Prostate gland (tissue), 2 donors: ENCODE measurements around the gene ZSWIM8. TPM values are rescaled to one million over a fixed set of nuclear protein-coding genes. Genes with fewer than 3 reads are reported as not detected.

Source experiments
- DNase-seq: peaks from one replicate; pipeline ENCODE4 v3.0.0-alpha.2; 2019; ENCODE audit warnings: low spot score
- H3K27ac ChIP-seq, 2 donors: fragments of 200-600 bp; sonication (generic); 2 replicates each; pipeline ENCODE4 v1.5.1; 2017 to 2019
- H3K27me3 ChIP-seq: fragments of 200-600 bp; sonication (generic); replicated peaks from 2 replicates; pipeline ENCODE4 v1.5.1; 2019; ENCODE audit not compliant: insufficient read depth
- H3K36me3 ChIP-seq, 2 donors: fragments of 200-600 bp; sonication (generic); 1 replicate in 1 of 2; 2 replicates in 1 of 2; pipeline versions ENCODE4 v1.5.1 to v1.8.1; 2017 to 2019
- H3K4me1 ChIP-seq: fragments of 200-600 bp; sonication (generic); replicated peaks from 2 replicates; pipeline ENCODE4 v1.5.1; 2019
- H3K4me3 ChIP-seq, 2 donors: fragments of 200-600 bp; sonication (generic); 2 replicates each; pipeline ENCODE4 v1.5.1; 2017 to 2019
- H3K9me3 ChIP-seq: fragments of 200-600 bp; sonication (generic); 2 replicates; pipeline ENCODE4 v1.5.1; 2017
- CTCF ChIP-seq, 4 experiments: fragments of 200-600 bp in 2 of 4; fragments of 450-650 bp in 2 of 4; sonication (generic) in 2 of 4; IDR thresholded peaks; 1 replicate in 3 of 4; 2 replicates in 1 of 4; pipeline ENCODE4 v1.5.1; 2016 to 2019; ENCODE audit warnings: antibody characterized with exemption in 4 of 4, mild to moderate bottlenecking in 2 of 4, moderate library complexity in 2 of 4
- POLR2A ChIP-seq: fragments of 450-650 bp; IDR thresholded peaks from one replicate; pipeline ENCODE4 v1.6.1; 2016; ENCODE audit warnings: antibody characterized with exemption, mild to moderate bottlenecking
- POLR2AphosphoS5 ChIP-seq: sonication (generic); formaldehyde crosslinking; IDR thresholded peaks from one replicate; pipeline ENCODE4 v1.6.1; 2017; ENCODE audit warnings: antibody characterized with exemption
- WGBS: methylation state at CpG from one replicate; pipeline ENCODE4 v1.1.5; 2018; 5-methylcytosine and 5-hydroxymethylcytosine counted together
- intact Hi-C: fragments of 100-400 bp; cut with DNase I; formaldehyde crosslinking; loops from one replicate; pipeline ENCODE4 v1.14.2; 2022
- total RNA-seq, 2 donors: library from RNA; depleted of rRNA; stranded (reverse); fragments of >200 nt; gene quantifications; one replicate each; pipeline ENCODE4 v1.1.0, GENCODE V29; 2016

The ZSWIM8 gene
- total RNA-seq, 2 donors from 2014 or later: 80.6 to 246 TPM

- no peak overlapping the region for H3K27ac ChIP-seq
- TF ChIP-seq POLR2AphosphoS5 (no peak), CTCF (IDR thresholded peaks at IDR 0.05) (no peak), POLR2A (no peak)
- no peak for DNase-seq
- no peaks in the 10 kb centered on the region for H3K9me3 ChIP-seq
- no peaks in the 10 kb centered on the region for H3K4me1 ChIP-seq
- H3K4me3 ChIP-seq: no peak overlapping the region
- peaks cover 14 to 15% of the 10 kb centered on the region in 2 donors for H3K36me3 ChIP-seq
- intact Hi-C loops: no loop called here
- WGBS: 82% methylated on average over 9 of the region's 9 CpGs
- no peaks in the 10 kb centered on the region for H3K27me3 ChIP-seq
These were observed 26.5 kb upstream of the ZSWIM8 start for GRCh38 chr10:73758704-73759511.

GRCh38 chr10:73759512-73760115 is 25.8 kb upstream of the ZSWIM8 start:
- DNase-seq: no peak
- WGBS: 76% methylated on average over 5 of the region's 5 CpGs
- no peak overlapping the region for H3K27ac ChIP-seq

GRCh38 chr10:73761781-73762180 is 23.6 kb upstream of the ZSWIM8 start:
- WGBS: 54% methylated on average over 1 of the region's 1 CpG
- no peak for TF ChIP-seq CTCF (IDR thresholded peaks at IDR 0.05)
- TF ChIP-seq POLR2A: no peak
- no peak for TF ChIP-seq POLR2AphosphoS5

More at GRCh38 chr10:73759512-73760115, 25.8 kb upstream of the ZSWIM8 start:
- no peaks in the 10 kb centered on the region for H3K4me1 ChIP-seq
- H3K9me3 ChIP-seq: no peaks in the 10 kb centered on the region
- H3K36me3 ChIP-seq: peaks cover 14 to 18% of the 10 kb centered on the region in 2 donors
- no peak overlapping the region for H3K4me3 ChIP-seq
- intact Hi-C loops: no loop called here
- no peaks in the 10 kb centered on the region for H3K27me3 ChIP-seq
- no peak for TF ChIP-seq POLR2A
- TF ChIP-seq CTCF (IDR thresholded peaks at IDR 0.05): no peak
- no peak for TF ChIP-seq POLR2AphosphoS5

GRCh38 chr10:73762915-73763314 is 22.5 kb upstream of the ZSWIM8 start:
- TF ChIP-seq CTCF (IDR thresholded peaks at IDR 0.05) (no peak), POLR2A (no peak), POLR2AphosphoS5 (no peak)
- H3K4me1 ChIP-seq: no peaks in the 10 kb centered on the region
- H3K36me3 ChIP-seq: peaks cover 31 to 32% of the 10 kb centered on the region in 2 donors
- WGBS: 58% methylated on average over 2 of the region's 2 CpGs
- H3K27me3 ChIP-seq: no peaks in the 10 kb centered on the region
- H3K9me3 ChIP-seq: no peaks in the 10 kb centered on the region
- no peak for DNase-seq
- intact Hi-C loops: no loop called here
- H3K27ac ChIP-seq: no peak overlapping the region
- no peak overlapping the region for H3K4me3 ChIP-seq

More at GRCh38 chr10:73761781-73762180, 23.6 kb upstream of the ZSWIM8 start:
- Histone ChIP-seq H3K27ac (no peak overlapping the region), H3K9me3 (no peaks in the 10 kb centered on the region), H3K4me1 (no peaks in the 10 kb centered on the region), H3K27me3 (no peaks in the 10 kb centered on the region), H3K36me3 (peaks cover 26% of the 10 kb centered on the region in 2 donors), H3K4me3 (no peak overlapping the region)
- intact Hi-C loops: no loop called here
- DNase-seq: no peak
